Small intestine (tissue), 7 donors: ENCODE results near the gene DMTF1. TPM values are rescaled to one million over a fixed set of nuclear protein-coding genes. Genes with fewer than 3 reads are reported as not detected.

Experiments
- DNase-seq, 2 donors: peaks; one replicate each; pipeline versions ENCODE4 v3.0.0 to v3.0.0-alpha.2; 2013
- FAIRE-seq: peaks from 2 replicates; lab custom pipeline; 2012; peaks lifted over from hg19 to GRCh38; lab: Jason Lieb, UNC
- H3K27ac ChIP-seq, 3 donors: one replicate each; pipeline ENCODE4 v1.5.1; 2013; ENCODE audit warnings: low read length in 2 of 3, mild to moderate bottlenecking in 2 of 3, control low read depth in 1 of 3, inconsistent platforms in 1 of 3, low read depth in 1 of 3, moderate library complexity in 1 of 3
- H3K27me3 ChIP-seq, 3 donors: one replicate each; pipeline ENCODE4 v1.6.1; 2013; ENCODE audit warnings: low read length in 3 of 3, inconsistent platforms in 1 of 3; ENCODE audit not compliant: control insufficient read depth in 3 of 3, insufficient read depth in 3 of 3
- H3K36me3 ChIP-seq, 3 donors: one replicate each; pipeline ENCODE4 v1.6.1; 2013; ENCODE audit warnings: low read length in 3 of 3, inconsistent platforms in 1 of 3, low read depth in 1 of 3, mild to moderate bottlenecking in 1 of 3, moderate library complexity in 1 of 3; ENCODE audit not compliant: control insufficient read depth in 3 of 3, insufficient read depth in 2 of 3
- H3K4me1 ChIP-seq, 3 donors: one replicate each; pipeline ENCODE4 v1.6.1; 2013; ENCODE audit warnings: low read length in 2 of 3, inconsistent platforms in 1 of 3, low read depth in 1 of 3, mild to moderate bottlenecking in 1 of 3, moderate library complexity in 1 of 3; ENCODE audit not compliant: control insufficient read depth in 3 of 3, insufficient read depth in 2 of 3
- H3K4me3 ChIP-seq, 3 donors: one replicate each; pipeline ENCODE4 v1.5.1; 2013; ENCODE audit warnings: low read length in 3 of 3, control low read depth in 1 of 3, inconsistent platforms in 1 of 3, low read depth in 1 of 3, mild to moderate bottlenecking in 1 of 3, moderate library complexity in 1 of 3
- H3K9me3 ChIP-seq, 2 donors: one replicate each; pipeline ENCODE4 v1.6.1; 2013; ENCODE audit warnings: low read depth in 1 of 2, low read length in 1 of 2; ENCODE audit not compliant: control insufficient read depth in 2 of 2, insufficient read depth in 1 of 2
- WGBS, 3 donors: extraction: QIAGEN DNeasy Blood & Tissue Kit; methylation state at CpG; one replicate each; pipeline ENCODE4 v1.1.7; 2013; 5-methylcytosine and 5-hydroxymethylcytosine counted together
- polyA plus RNA-seq, 4 donors: library from polyadenylated mRNA; stranded (reverse) in 3 of 4; unstranded in 1 of 4; fragments of 200-250 nt in 3 of 4; fragments of 120-200 nt in 1 of 4; gene quantifications; one replicate each; pipeline versions ENCODE4 v1.2.1 to v1.2.3, GENCODE V29; 2013
- donor health status: healthy with polysubstance abuse.
- donor health status: control.
- donor health status: control.
- donor health status: Bipolar disorder and iron deficiency.
- donor health status: healthy.

The DMTF1 gene
- polyA plus RNA-seq, 4 donors = 15.4 to 118 (median 25.6) TPM

DNA sequence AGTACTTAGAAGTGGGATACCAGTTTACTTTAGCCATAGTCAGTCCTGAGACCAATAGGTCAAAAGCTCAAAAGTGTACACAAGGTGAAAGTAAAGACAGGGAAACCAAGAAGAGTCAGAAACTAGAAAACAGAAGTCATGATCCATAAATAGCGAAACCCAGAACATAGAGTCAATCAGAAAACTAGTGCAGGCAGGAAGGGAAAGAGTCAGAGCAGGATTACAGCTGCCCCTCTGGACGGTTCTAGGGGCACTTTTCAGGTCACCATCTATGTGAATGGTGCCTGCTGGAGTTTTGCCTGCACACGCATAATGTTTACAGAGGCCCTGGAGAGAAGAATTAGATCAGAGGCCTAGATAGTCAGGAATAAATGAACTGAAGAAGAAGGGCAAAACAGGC lies 22.4 kb upstream of the DMTF1 start:
- Histone ChIP-seq H3K4me3 (no peak overlapping the region), H3K36me3 (no peaks in the 10 kb centered on the region), H3K4me1 (peaks cover 0 to 8% (median 0%) of the 10 kb centered on the region in 3 donors), H3K27me3 (no peaks in the 10 kb centered on the region), H3K9me3 (no peaks in the 10 kb centered on the region), H3K27ac (no peak overlapping the region)
- FAIRE-seq (no peak), DNase-seq (no peak)
- 51 to 55% (median 53%) methylated on average over 3 of the region's 3 CpGs for WGBS, 3 donors

DNA sequence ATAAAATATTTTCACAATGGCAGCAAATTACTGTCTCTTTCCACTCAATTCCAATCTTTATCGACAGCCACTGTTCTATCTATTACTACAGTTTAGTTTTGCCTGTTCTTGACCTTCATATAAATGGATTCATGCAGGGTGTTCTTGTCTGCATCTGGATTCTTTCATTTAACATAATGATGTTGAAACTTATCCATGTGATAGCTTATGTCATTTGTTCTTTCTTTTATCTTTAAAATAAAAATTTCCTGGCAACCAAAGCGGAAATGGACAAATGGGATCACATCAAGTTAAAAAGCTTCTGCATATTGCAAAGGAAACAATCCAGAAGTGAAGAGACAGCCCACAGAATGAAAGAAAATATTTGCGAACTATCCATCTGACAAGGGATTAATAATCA lies 20.5 kb upstream of the DMTF1 start:
- no peak for FAIRE-seq
- Histone ChIP-seq H3K27ac (no peak overlapping the region), H3K36me3 (no peaks in the 10 kb centered on the region), H3K27me3 (no peaks in the 10 kb centered on the region), H3K9me3 (no peaks in the 10 kb centered on the region), H3K4me3 (no peak overlapping the region), H3K4me1 (peaks cover 0 to 8% (median 0%) of the 10 kb centered on the region in 3 donors)
- DNase-seq = no peak
- whole genome bisulfite sequencing, 3 donors = 91 to 96% (median 92%) methylated on average over 3 of the region's 3 CpGs

DNA sequence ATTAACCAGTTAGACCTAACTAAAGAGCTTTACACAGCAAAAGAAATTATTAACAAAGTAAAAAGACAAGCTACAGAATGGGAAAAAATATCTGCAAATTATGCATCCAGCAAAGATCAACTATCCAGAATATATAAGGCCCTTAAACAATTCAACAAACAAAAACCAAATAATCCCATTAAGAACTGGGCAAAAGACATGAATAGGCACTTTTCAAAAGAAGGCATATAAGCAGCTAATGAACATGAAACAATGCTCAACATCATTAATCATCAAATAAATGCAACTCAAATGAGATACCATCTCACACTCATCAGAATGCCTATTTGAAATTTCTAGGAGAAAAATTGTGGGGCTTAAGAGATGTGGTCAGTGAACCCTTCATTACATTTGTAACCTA lies 15.0 kb upstream of the DMTF1 start:
- Histone ChIP-seq H3K4me3 (no peak overlapping the region), H3K27me3 (no peaks in the 10 kb centered on the region), H3K36me3 (no peaks in the 10 kb centered on the region), H3K4me1 (peaks cover 0 to 15% (median 0%) of the 10 kb centered on the region in 3 donors), H3K27ac (no peak overlapping the region), H3K9me3 (no peaks in the 10 kb centered on the region)
- FAIRE-seq (no peak), DNase-seq (no peak)

DNA sequence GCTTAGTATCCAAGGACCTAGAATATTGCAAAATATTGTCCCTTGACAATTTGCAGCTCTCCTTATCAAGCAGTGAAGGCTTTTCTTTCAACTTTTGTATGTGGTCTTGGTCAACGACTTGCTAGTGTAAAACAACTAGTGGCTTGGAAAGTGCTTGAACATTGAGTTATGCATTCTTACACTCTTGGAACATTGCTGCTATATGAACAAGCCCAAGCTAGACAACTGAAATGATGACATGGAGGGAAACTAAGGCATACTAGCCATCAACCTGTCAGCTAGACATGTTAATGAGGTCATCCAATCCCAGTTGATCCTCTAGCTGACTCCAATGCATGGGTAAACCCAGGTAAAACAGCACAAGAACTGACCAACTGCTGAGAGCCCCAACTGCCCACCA lies 12.7 kb upstream of the DMTF1 start:
- 76 to 84% (median 77%) methylated on average over 1 of the region's 1 CpG for WGBS, 3 donors
- Histone ChIP-seq H3K27ac (peak overlapping the region in 1 of 3 donors; percentile 31), H3K36me3 (no peaks in the 10 kb centered on the region), H3K9me3 (no peaks in the 10 kb centered on the region), H3K4me1 (peaks cover 0 to 22% (median 0%) of the 10 kb centered on the region in 3 donors), H3K4me3 (no peak overlapping the region), H3K27me3 (no peaks in the 10 kb centered on the region)
- no peak for DNase-seq
- no peak for FAIRE-seq

DNA sequence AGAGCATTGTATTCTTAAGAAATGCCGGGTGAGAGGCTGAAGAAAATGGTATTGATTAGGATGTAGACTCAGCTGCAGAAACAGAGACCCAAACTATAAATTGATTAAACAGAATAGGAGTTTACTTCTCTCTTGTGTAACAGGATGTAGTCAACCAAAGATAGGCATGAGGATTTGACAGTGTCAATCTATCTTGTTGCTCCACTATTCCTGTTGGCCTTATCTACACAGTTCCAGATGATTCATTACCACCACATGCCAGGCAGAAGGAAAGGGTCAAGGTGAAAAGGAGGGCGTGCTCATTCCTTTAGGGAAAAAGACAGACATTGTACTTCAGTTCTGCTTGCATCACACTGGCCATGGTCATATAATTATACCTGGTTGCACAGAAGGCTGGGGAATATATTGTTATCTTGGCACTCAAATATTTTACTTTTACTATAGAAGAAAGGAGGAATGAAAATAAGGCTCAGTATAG lies 11.9 kb upstream of the DMTF1 start:
- H3K27me3 ChIP-seq = no peaks in the 10 kb centered on the region
- WGBS, 3 donors = 37 to 46% (median 39%) methylated on average over 2 of the region's 2 CpGs
- H3K9me3 ChIP-seq = no peaks in the 10 kb centered on the region
- no peak overlapping the region for H3K4me3 ChIP-seq
- H3K36me3 ChIP-seq = no peaks in the 10 kb centered on the region
- DNase-seq (peak; percentile 74 to 89), FAIRE-seq (no peak)
- H3K4me1 ChIP-seq = peaks cover 0 to 22% (median 0%) of the 10 kb centered on the region in 3 donors
- H3K27ac ChIP-seq = peak overlapping the region in 1 of 3 donors; percentile 73

DNA sequence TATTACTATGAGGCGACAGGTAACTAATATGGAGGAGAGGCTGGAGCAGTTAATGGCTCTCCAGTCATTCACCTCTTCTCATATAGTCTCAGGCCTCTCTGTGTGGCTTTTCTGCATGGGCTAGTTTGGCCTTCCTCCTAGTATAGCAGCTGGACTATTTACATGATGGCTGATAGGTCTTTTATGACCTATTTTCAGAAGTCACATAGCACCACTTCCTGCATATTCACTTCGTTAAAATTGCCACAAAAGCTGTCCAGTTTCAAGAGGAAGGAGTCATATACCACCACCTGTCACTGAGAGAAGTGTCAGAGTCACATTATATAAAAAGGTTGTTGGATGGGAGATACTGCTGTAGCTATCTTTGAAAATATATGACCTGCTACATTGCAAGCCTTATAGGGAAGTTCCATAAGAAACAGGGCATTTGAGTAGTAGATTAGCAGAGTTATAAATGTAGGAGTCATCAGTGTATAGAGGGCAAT lies 8.0 kb upstream of the DMTF1 start:
- Histone ChIP-seq H3K9me3 (no peaks in the 10 kb centered on the region), H3K4me1 (peaks cover 0 to 22% (median 0%) of the 10 kb centered on the region in 3 donors), H3K36me3 (no peaks in the 10 kb centered on the region), H3K4me3 (no peak overlapping the region), H3K27ac (peak overlapping the region in 1 of 3 donors; percentile 66), H3K27me3 (no peaks in the 10 kb centered on the region)
- FAIRE-seq = no peak
- peak in 1 of 2 donors; percentile 38 for DNase-seq
- WGBS, 3 donors = 48 to 63% (median 55%) methylated on average over 2 of the region's 2 CpGs

DNA sequence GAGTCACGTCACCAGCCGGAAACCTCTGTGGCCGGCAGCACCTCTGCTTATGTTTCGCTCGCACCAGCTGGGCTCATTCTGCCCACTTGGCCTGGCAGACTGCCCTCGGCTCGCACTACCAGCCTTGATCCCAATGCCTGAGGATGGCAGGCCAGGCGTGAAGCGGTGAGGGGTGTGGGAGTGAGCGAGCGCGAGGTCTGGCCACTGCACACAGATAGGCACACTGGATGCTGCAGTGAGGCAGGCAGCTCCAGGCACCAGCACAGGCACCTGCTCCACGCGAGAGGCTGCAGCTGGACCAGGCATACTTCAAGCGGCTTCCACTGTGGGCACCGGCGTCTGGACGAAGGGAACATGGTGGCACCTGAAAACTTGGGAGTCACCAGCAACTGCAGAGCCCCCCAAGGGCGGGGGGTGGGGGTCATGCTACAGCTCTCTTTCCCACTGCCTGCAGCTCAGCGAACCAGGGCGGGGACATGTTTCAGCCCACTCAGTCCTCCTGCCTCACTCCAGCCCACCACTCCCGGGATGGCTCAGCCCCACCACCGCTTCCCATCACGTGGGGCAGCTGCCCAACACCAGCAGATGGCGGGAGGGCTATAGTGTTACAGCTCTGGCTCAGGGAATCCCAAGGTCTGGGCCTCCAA lies 5.4 kb upstream of the DMTF1 start:
- FAIRE-seq (no peak), DNase-seq (no peak)
- H3K9me3 ChIP-seq = no peaks in the 10 kb centered on the region
- no peaks in the 10 kb centered on the region for H3K27me3 ChIP-seq
- WGBS, 3 donors = 86 to 92% (median 88%) methylated on average over 24 to 25 of the region's 25 CpGs
- H3K36me3 ChIP-seq = no peaks in the 10 kb centered on the region
- no peak overlapping the region for H3K27ac ChIP-seq
- H3K4me1 ChIP-seq = peaks cover 0 to 9% (median 0%) of the 10 kb centered on the region in 3 donors
- no peak overlapping the region for H3K4me3 ChIP-seq

DNA sequence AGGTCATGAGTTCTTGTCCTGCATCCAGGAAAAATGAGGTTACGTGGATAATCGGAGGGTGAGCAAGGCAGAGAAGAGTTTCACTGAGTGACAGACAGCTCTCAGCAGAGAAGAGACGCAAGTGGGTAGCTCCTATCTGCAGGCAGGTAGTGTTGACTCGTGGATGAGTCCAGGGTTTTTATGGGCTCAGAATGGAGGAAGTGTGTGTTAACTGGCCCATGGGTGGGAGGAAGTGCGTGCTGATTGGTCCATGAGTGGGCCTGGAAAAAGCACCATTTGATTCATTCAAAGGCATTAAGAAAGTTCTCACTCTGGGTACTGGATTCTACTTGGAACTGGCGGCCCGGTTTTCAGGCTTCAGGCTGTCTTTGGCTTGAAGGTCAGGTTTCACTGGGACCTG lies 4.8 kb upstream of the DMTF1 start:
- Histone ChIP-seq H3K9me3 (no peaks in the 10 kb centered on the region), H3K4me3 (no peak overlapping the region), H3K27me3 (no peaks in the 10 kb centered on the region), H3K36me3 (no peaks in the 10 kb centered on the region), H3K27ac (no peak overlapping the region), H3K4me1 (peaks cover 0 to 9% (median 0%) of the 10 kb centered on the region in 3 donors)
- FAIRE-seq (no peak), DNase-seq (no peak)
- 82 to 91% (median 84%) methylated on average over 7 of the region's 7 CpGs for WGBS, 3 donors
